SK-N-SH (cell line): ENCODE measurements around the gene ATXN7L3B.

Source experiments
- CHD2 ChIP-seq: fragments of 150-350 bp; IDR thresholded peaks from 2 replicates; pipeline ENCODE4 v1.6.1; 2018; ENCODE audit warnings: low read length; ENCODE audit not compliant: partially characterized antibody
- SIN3A ChIP-seq: IDR thresholded peaks from 2 replicates; pipeline ENCODE4 v1.6.1; 2012; ENCODE audit warnings: low read depth, mild to moderate bottlenecking, low read length, moderate library complexity, borderline replicate concordance
- TAF1 ChIP-seq: IDR thresholded peaks from 2 replicates; pipeline ENCODE4 v1.6.1; 2012; ENCODE audit warnings: low read depth, mild to moderate bottlenecking, low read length, moderate library complexity, borderline replicate concordance
- TF ChIP-seq, protein P1 (sequence below): fragments of 200-600 bp; sonication (generic); IDR thresholded peaks from 2 replicates; pipeline ENCODE4 v1.6.1; 2017; ENCODE audit warnings: antibody characterized with exemption, mild to moderate bottlenecking, moderate library complexity
- TF ChIP-seq, protein P2 (sequence below): IDR thresholded peaks from 2 replicates; pipeline ENCODE4 v1.4.0; 2012; ENCODE audit warnings: low read depth

- TF ChIP-seq, protein P1, sequence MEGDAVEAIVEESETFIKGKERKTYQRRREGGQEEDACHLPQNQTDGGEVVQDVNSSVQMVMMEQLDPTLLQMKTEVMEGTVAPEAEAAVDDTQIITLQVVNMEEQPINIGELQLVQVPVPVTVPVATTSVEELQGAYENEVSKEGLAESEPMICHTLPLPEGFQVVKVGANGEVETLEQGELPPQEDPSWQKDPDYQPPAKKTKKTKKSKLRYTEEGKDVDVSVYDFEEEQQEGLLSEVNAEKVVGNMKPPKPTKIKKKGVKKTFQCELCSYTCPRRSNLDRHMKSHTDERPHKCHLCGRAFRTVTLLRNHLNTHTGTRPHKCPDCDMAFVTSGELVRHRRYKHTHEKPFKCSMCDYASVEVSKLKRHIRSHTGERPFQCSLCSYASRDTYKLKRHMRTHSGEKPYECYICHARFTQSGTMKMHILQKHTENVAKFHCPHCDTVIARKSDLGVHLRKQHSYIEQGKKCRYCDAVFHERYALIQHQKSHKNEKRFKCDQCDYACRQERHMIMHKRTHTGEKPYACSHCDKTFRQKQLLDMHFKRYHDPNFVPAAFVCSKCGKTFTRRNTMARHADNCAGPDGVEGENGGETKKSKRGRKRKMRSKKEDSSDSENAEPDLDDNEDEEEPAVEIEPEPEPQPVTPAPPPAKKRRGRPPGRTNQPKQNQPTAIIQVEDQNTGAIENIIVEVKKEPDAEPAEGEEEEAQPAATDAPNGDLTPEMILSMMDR, result no peak
- TF ChIP-seq CHD2 (no peak), SIN3A (no peak), TAF1 (no peak)
- TF ChIP-seq, protein P2, sequence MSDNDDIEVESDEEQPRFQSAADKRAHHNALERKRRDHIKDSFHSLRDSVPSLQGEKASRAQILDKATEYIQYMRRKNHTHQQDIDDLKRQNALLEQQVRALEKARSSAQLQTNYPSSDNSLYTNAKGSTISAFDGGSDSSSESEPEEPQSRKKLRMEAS, result no peak
Observed at GRCh38 chr12:74559728-74560127, 22.1 kb downstream of the ATXN7L3B start.
